HG02973 (cell line): ENCODE measurements around the gene B4GALT2.
A peak's percentile ranks its signal among the peaks of the same experiment; 100 is the strongest.

Source experiments
- ATAC-seq: cut with Tn5 transposase; IDR thresholded peaks from one replicate; pipeline ENCODE4 v1.9.1; 2021; ENCODE audit warnings: moderate library complexity; ENCODE audit not compliant: unreplicated experiment

Gene B4GALT2

DNA sequence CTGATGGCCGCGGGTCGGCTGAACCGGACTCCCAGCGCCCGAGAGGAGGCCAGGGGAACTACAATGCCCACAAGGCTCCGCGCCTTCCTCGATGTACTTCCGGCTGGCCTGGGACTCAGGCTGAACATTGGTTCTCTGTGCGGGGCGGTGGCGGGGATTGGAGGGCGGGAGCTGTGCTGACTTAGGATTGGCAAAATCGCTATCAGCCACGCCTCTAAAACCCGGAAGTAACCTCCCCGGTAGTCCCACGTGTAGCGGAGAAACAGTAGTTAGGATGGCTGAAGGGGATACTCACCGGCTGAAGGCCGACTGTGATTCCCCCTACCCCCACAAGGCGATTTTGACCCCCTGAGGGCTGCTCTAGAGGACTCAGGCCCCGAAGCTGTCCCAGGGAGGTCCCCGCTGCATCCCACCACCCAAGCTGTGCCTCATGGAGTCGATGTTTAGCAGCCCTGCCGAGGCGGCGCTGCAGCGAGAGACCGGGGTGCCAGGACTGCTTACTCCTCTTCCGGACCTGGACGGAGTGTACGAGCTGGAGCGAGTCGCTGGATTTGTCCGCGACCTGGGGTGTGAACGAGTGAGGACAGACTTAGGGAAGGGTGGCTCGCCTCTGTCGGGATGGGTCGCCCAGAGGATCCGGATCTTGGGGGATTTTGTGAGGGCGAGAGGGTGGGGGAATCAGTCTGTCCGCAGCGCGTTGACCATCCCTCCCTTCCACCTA is 9.1 kb upstream of the B4GALT2 start, which contains the start of gene DPH2:
TSS of gene DPH2 (plus strand) at position 265 of the 721 bp plus-strand sequence. CDS start at position 431, 166 bp downstream.
- ATAC-seq = peak; percentile 68

DNA sequence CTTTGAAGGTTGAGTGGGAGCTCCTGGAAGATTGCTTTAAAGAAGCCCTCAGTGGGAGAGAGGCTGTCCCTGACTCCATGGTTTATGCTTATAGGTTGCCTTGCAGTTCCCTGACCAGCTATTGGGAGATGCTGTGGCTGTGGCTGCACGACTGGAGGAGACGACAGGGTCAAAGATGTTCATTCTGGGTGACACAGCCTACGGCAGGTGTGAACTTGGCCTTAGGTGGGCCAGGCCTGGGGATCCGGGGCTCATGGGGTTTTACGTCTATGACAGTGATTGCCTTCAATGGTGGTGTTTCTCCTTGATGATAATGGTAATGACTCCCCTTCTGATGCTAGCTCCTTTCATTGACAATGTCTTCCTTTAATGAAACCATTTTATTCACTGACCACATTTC is 8.5 kb upstream of the B4GALT2 start:
- ATAC-seq = no peak

DNA sequence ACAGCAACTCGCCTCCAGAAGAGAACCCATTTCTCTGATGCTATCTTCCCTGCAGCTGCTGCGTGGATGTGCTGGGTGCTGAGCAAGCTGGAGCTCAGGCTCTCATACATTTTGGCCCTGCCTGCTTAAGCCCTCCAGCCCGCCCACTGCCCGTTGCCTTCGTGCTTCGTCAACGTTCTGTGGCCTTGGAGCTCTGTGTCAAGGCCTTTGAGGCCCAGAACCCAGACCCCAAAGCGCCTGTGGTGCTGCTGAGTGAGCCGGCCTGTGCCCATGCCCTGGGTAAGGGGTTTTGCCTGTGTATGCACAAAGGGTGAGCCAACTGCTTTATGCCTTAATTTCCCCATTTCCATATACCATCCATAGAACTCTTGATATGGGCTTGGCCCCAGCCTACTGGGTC is 8.1 kb upstream of the B4GALT2 start:
- no peak for ATAC-seq

DNA sequence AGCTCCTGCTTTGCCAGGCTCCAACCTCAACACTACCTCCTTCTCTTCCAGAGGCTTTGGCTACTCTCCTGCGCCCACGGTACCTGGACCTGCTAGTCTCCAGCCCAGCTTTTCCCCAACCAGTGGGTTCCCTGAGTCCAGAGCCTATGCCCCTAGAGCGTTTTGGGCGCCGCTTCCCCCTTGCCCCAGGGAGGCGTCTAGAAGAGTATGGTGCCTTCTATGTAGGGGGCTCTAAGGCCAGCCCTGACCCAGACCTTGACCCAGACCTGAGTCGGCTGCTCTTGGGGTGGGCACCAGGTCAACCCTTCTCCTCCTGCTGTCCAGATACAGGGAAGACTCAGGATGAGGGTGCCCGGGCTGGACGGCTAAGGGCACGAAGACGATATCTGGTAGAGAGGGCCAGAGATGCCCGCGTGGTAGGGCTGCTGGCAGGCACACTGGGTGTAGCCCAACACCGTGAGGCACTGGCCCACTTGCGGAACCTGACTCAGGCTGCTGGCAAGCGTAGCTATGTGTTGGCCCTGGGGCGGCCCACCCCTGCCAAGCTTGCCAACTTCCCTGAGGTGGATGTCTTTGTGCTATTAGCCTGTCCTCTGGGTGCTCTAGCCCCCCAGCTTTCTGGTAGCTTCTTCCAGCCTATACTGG is 7.6 kb upstream of the B4GALT2 start:
- no peak for ATAC-seq

DNA sequence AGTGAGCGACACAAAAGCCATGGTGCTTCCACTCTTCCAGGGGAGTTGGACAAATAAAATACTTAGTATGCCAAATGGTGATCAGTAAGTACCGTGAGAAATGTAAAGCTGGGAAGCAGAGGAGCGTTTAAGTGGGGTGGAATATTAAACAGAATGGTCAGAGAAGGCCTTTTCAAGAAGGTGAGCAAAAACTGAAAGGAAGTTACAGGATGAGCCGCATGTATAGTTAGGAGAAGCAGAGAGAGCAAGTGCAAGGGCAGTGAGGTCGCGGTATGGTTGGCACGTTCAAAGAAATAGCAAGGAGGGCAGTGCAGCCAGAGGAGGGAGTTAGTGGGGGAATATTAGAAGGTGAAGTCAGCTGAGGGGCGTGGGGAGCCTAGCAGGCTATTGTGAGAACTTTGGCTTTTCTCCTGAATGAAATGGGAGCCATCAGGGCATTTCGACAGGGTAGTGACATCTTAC is 5.0 kb upstream of the B4GALT2 start:
- no peak for ATAC-seq

DNA sequence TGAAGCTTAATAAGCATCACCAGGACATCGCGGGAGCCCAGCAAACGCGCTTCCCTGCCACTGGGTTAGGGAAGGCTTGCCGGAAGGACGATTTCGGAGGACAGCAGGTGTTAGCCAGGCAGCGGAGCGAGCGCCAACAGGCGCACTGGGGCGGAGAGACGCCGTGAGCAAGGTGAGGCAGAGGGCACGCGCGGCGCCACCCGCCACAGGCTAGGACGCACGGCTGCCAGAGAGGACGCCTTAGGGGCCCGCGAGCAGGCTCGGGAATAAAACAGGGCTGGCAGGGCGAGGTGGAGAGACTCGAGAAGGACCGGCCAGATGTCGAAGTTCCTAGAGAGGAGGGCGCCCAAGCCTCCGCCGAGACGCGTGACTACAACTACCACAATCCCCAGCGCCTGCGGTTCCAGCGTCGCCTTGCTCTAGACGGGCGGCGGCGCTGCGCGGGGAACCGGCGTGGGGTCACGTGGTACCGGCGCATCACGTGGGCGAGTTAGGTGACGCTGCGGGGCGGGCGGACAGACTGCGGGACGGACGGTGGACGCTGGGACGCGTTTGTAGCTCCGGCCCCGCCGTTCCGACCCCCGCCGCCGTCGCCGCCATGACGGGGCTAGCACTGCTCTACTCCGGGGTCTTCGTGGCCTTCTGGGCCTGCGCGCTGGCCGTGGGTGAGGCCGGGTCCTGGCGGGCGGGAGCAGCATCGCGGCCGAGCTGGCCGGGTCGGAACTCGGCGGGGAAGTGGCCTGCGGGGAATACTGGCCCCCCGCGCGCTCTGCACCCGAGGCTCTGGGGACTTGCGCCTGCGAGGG is 4.4 kb upstream of the B4GALT2 start, which contains the start of gene ATP6V0B:
TSS of gene ATP6V0B (plus strand) at position 518 of the 806 bp plus-strand sequence. CDS start at position 599, 81 bp downstream.
- peak; percentile 53 for ATAC-seq

DNA sequence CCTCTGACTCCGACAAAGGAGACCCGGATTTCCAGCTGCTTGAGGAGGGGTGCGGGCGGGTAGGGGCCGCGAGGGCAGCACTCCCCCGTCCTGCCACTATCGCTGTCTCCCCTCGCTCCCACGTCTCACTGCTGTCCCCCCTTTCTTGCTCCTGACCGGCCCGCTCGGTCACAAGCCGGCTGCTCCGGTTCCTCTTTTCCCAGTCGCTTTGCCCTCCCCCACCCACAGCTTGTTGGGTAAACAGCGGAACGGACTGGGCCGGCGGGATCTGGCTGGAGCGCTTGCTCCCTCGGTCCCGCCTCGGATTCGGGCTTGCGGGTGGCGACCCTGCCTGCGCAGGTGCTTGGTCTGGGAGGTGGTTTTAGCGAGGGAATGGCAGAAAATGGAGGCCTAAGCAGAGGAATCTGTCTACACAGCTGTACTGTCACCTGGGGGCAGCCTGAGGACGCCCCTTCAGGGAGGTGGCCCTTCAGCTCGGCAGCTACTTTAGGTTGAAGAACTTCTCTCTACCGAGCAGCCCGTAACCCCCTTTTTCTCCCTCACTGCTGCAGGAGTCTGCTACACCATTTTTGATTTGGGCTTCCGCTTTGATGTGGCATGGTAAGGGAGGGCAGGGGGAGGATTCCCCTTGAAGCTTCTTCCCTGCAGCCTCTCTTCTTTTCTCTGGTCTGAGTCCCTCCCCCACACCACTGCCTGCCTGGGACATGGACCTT is 3.6 kb upstream of the B4GALT2 start:
- peak; percentile 1 for ATAC-seq

DNA sequence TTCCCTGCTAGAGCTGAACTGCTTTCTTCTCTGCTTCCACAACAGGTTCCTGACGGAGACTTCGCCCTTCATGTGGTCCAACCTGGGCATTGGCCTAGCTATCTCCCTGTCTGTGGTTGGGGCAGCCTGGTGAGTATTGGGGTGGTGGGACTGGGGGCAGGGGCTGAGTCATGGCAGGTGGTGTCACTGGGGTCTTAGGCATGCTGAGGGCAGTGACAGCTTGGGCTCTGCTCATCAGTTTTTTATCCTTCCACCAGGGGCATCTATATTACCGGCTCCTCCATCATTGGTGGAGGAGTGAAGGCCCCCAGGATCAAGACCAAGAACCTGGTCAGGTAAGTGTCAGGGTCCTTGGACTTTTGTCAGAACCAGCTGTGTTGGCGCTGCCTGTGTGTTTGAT is 3.0 kb upstream of the B4GALT2 start:
- no peak for ATAC-seq

DNA sequence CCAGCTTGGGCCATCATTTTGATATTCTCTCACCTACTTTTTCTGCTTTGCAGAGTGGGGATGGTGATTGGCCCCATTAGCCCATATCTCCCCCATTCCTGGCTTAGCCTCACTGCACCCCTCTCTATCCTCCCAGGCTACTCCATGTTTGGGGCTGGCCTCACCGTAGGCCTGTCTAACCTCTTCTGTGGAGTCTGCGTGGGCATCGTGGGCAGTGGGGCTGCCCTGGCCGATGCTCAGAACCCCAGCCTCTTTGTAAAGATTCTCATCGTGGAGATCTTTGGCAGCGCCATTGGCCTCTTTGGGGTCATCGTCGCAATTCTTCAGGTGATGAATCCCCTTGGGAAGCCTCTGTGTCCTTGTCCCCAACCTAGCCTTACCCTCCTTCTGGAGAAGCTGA is 2.1 kb upstream of the B4GALT2 start:
- no peak for ATAC-seq

DNA sequence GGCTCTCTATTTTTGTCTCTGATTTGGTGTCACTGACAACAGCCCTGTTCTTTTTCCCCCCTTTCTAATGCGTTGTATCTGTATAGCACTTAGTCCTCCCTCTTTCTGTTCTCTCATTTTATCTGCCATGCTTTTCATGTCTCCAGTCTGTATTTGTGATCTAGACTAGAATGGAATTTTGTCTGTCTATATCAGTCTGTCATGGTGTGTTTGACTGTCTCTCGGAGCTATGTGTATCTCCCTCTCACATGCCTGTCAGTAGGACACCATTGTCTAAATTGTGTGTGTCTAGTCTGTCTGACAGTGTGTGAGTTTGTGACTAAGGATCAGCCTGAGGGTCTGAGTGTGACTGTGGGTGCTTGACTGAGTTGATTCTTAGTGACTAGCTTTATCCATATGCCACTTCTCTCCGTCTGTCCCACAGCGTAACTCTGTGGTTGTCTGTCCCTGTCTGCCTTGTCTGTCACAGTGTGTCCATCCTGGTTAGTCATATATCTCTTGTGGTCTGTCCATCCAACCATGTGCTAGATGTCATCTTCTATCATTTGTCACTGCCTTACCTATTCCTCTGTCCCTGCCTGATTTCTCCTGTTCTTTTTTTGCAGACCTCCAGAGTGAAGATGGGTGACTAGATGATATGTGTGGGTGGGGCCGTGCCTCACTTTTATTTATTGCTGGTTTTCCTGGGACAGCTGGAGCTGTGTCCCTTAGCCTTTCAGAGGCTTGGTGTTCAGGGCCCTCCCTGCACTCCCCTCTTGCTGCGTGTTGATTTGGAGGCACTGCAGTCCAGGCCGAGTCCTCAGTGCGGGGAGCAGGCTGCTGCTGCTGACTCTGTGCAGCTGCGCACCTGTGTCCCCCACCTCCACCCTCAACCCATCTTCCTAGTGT is 1.4 kb upstream of the B4GALT2 start:
- no peak for ATAC-seq

DNA sequence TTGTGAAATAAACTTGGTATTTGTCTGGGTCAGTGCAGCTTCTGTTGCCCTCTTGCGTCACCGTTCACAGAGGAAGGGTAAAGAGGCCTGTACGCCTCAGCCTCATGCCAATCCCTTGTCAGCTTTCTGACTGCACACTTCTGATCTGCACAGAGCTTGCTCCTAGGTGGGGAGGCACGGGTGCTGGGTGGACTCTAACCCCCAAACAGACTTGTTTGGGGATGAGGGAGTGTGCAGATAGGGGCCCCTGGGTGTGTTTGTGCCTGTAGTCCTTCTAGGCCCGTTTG is 803 bp upstream of the B4GALT2 start:
- ATAC-seq = no peak

DNA sequence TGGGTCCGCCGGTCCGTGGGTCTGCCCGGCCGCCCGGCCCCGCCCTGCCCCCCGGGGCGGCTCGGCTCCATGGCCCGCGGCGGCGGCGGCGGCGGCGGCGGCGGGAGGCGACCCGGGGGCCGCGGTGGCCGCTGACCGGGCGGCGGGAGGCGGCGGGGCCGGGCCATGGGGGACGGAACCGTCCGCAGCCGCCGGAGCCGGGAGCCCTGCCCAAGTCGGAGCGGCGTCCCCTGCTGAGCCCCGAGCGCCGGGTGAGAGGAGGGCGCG is 184 bp downstream of the B4GALT2 start:
- no peak for ATAC-seq

DNA sequence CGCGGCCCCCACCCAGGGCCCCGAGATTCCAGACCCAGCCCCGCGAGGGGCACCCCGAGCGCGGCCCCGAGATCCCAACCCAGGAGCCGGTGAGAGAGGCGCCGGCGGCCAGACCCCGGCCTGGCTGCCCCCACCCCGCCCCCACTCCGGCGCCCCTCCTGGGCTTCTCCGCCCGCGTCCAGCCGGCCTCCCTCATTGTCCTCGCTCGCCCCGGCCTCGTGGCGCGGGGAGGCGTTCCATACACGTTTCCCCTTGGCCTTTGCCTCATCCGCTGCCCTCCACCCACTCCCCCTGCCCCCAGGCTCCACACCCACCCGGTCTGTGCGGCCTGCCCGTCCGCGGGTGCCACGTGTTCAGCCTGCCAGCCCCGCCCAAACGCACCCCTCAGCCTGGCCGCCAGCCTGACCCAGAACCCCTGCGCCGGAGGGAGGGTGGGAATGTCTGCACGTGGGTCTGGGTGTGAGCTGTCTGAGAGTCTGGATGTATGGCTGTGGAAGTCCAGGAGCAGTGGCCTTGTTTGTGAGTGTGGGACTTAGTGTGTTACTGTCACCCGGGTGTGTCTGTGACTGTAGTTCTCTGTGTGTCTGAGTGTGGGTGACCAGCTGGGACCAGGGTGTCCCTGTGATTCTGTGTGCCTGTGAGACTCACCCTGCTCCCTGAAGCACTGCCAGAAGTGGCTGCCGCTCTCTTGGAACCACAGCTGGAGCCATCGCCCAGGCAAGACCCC is 681 bp downstream of the B4GALT2 start:
- ATAC-seq = no peak

DNA sequence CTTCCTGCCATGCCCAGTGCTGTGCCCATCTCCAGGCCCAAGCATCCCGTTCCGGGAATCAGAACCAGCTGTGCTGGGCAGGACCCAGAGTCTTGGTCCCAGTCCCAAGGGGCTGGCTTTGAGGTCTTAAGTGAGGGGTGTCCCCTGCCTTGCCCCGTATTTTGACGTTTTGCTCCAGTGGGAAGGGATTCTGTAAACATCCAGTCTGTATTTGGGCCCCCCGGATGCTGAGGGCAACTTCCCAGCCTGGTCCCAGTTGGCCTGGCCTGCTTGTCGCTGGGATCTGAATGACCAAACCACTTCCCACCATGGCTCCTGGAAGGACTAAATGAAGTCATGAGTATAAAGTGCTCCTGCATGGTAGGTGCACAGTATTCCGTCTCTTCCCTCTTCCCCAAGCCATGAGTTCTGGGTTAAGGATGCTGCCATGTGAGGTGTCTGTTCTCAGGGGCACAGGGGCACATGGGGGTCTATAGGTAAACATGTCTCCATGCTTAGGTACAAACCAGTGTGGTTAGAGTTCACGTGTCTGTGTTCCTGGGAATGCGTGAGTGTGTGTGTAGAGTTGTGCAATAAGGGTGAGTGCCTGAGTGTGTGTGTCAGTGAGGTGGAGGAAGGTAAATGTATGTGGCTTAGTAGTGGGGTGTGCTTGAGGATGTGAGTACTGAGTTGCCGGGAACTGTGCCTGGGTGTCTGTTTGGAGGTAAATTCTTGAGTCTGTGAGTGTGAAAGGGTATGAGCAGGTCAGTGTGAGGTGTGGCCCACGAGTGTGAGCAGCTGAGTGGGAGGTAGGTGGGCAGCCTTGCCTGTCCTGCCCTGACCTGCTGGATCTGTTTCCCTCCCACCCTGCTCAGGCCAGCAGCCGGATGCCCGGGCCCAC is 1.5 kb downstream of the B4GALT2 start:
- ATAC-seq = no peak

DNA sequence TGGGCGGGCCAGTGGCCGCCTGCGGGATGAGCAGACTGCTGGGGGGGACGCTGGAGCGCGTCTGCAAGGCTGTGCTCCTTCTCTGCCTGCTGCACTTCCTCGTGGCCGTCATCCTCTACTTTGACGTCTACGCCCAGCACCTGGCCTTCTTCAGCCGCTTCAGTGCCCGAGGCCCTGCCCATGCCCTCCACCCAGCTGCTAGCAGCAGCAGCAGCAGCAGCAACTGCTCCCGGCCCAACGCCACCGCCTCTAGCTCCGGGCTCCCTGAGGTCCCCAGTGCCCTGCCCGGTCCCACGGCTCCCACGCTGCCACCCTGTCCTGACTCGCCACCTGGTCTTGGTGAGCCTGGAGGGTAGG is 2.1 kb downstream of the B4GALT2 start:
- ATAC-seq = no peak

DNA sequence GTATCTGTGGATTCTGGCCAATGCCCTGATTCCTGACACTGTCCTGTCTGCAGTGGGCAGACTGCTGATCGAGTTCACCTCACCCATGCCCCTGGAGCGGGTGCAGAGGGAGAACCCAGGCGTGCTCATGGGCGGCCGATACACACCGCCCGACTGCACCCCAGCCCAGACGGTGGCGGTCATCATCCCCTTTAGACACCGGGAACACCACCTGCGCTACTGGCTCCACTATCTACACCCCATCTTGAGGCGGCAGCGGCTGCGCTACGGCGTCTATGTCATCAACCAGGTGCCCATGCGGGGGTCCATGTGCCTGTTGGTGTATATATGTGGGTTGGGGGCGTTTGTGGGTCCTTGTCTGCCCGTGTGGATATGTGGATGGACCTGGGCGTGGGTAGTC is 2.6 kb downstream of the B4GALT2 start:
- ATAC-seq = no peak

DNA sequence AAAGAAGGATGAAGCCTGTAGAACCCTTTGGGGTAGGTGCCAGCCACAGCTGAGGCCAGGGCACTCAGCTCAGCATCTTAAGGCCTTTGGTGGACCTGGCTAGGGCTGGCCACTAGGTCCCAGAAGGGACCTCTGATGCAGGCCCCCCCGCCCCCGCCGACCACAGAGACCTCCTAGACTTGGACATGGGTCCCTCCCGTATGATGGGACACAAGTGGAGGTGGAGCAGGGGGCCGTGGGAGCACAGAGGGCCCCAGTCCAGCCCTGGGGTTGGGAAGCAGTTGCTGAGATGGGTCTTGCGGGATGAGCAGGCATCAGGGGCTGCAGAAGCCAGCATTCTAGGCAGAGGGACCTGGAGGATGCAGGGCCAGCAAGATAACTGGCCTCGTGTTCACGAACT is 3.2 kb downstream of the B4GALT2 start:
- no peak for ATAC-seq

DNA sequence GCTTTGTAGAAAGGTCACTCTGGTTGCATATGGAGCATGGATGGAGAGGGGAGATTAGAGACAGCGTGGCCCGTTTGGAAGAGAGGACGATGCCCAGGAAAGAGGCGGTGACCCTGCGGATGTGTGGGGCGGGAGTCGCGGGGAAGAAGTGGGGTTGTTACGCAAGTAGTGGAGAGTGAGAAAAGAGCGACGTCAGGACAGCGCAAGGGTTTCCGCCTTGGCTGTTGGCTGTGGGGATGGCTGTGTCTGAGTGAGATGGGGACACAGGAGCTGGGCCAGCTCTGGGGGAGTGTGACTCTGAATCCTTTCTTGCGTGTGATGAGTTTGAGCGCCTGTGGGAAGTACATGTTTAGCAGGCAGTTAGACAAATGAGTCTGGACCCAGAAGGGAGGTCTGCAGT is 3.8 kb downstream of the B4GALT2 start:
- no peak for ATAC-seq
